Hepatocyte (in vitro differentiated cells): Measurements from ENCODE around the gene SFT2D1. TPM values are rescaled to one million over a fixed set of nuclear protein-coding genes. Genes with fewer than 3 reads are reported as not detected.

Experiments used
- DNase-seq: peaks from one replicate; pipeline ENCODE4 v3.0.0-alpha.2; 2016; ENCODE audit warnings: low spot score
- H2AFZ ChIP-seq: fragments of 200-600 bp; sonication (generic); 2 replicates; pipeline ENCODE4 v1.6.0; 2016; ENCODE audit warnings: antibody characterized with exemption, mild to moderate bottlenecking
- H3K27ac ChIP-seq: fragments of 200-600 bp; sonication (generic); 2 replicates; pipeline ENCODE4 v1.5.1; 2016; ENCODE audit warnings: mild to moderate bottlenecking
- H3K27me3 ChIP-seq: fragments of 200-600 bp; sonication (generic); 2 replicates; pipeline ENCODE4 v1.6.1; 2016
- H3K36me3 ChIP-seq: fragments of 200-600 bp; sonication (generic); replicated peaks from 2 replicates; pipeline ENCODE4 v1.5.1; 2016; ENCODE audit warnings: low read depth; ENCODE audit not compliant: insufficient read depth
- H3K4me1 ChIP-seq: fragments of 200-600 bp; sonication (generic); 2 replicates; pipeline ENCODE4 v1.5.1; 2016; ENCODE audit warnings: mild to moderate bottlenecking, moderate library complexity; ENCODE audit not compliant: insufficient read depth
- H3K4me2 ChIP-seq: fragments of 200-600 bp; sonication (generic); 2 replicates; pipeline ENCODE4 v1.6.0; 2016
- H3K4me3 ChIP-seq: fragments of 200-600 bp; sonication (generic); 2 replicates; pipeline ENCODE4 v1.5.1; 2016; ENCODE audit warnings: mild to moderate bottlenecking
- H3K79me2 ChIP-seq: fragments of 200-600 bp; sonication (generic); 2 replicates; pipeline ENCODE4 v1.6.0; 2017; ENCODE audit warnings: mild to moderate bottlenecking
- H3K9me2 ChIP-seq: fragments of 200-600 bp; sonication (generic); replicated peaks from 2 replicates; pipeline ENCODE4 v1.6.0; 2017; ENCODE audit warnings: mild to moderate bottlenecking; ENCODE audit not compliant: insufficient read depth
- H3K9me3 ChIP-seq: fragments of 200-600 bp; sonication (generic); 2 replicates; pipeline ENCODE4 v1.5.1; 2016; ENCODE audit warnings: low read depth, mild to moderate bottlenecking
- H4K20me1 ChIP-seq: fragments of 200-600 bp; sonication (generic); 2 replicates; pipeline ENCODE4 v1.6.0; 2016; ENCODE audit warnings: mild to moderate bottlenecking; ENCODE audit not compliant: insufficient read depth, poor library complexity, severe bottlenecking
- EZH2 ChIP-seq: fragments of 200-600 bp; sonication (generic); IDR thresholded peaks from 2 replicates; pipeline ENCODE4 v1.6.1; 2016; ENCODE audit warnings: antibody characterized with exemption, mild to moderate bottlenecking, borderline replicate concordance
- EZH2phosphoT487 ChIP-seq: fragments of 200-600 bp; sonication (generic); IDR thresholded peaks from one replicate; pipeline ENCODE4 v1.6.1; 2018; ENCODE audit warnings: antibody characterized with exemption, mild to moderate bottlenecking, low read depth, moderate library complexity; ENCODE audit not compliant: unreplicated experiment, severe bottlenecking
- WGBS: methylation state at CpG from one replicate; pipeline ENCODE4 v1.1.6; 2016; ENCODE audit warnings: low lambda C conversion rate; ENCODE audit errors: missing lambda C conversion rate; 5-methylcytosine and 5-hydroxymethylcytosine counted together
- polyA plus RNA-seq: library from polyadenylated mRNA; unstranded; fragments of >200 nt; fragmentation: Nextera tagmentation; extraction: Ambion mirVana; gene quantifications from 2 replicates; pipeline ENCODE4 v1.2.1, GENCODE V29; 2016
- total RNA-seq: library from RNA; depleted of rRNA; stranded (reverse); fragments of >200 nt; gene quantifications from 2 replicates; pipeline ENCODE4 v1.2.3, GENCODE V29; 2014
- TF ChIP-seq, protein P1 (sequence below): fragments of 200-600 bp; sonication (generic); IDR thresholded peaks from 2 replicates; pipeline ENCODE4 v1.5.1; 2016; ENCODE audit warnings: antibody characterized with exemption, mild to moderate bottlenecking; ENCODE audit not compliant: poor library complexity

The SFT2D1 gene
- total and polyA plus RNA-seq, 2 experiments from 2014 or later: 51.6 to 83.0 TPM

GRCh38 chr6:166360243-166361076, 18.1 kb upstream of the SFT2D1 start:
- no peak overlapping the region for H3K27ac ChIP-seq

GRCh38 chr6:166355552-166355951, 13.2 kb upstream of the SFT2D1 start:
- TF ChIP-seq, protein P1, sequence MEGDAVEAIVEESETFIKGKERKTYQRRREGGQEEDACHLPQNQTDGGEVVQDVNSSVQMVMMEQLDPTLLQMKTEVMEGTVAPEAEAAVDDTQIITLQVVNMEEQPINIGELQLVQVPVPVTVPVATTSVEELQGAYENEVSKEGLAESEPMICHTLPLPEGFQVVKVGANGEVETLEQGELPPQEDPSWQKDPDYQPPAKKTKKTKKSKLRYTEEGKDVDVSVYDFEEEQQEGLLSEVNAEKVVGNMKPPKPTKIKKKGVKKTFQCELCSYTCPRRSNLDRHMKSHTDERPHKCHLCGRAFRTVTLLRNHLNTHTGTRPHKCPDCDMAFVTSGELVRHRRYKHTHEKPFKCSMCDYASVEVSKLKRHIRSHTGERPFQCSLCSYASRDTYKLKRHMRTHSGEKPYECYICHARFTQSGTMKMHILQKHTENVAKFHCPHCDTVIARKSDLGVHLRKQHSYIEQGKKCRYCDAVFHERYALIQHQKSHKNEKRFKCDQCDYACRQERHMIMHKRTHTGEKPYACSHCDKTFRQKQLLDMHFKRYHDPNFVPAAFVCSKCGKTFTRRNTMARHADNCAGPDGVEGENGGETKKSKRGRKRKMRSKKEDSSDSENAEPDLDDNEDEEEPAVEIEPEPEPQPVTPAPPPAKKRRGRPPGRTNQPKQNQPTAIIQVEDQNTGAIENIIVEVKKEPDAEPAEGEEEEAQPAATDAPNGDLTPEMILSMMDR: no peak
- TF ChIP-seq EZH2phosphoT487: no peak
- TF ChIP-seq EZH2: no peak
- H2AFZ ChIP-seq: no peak overlapping the region
- WGBS: 86% methylated on average over 5 of the region's 5 CpGs

More at GRCh38 chr6:166360243-166361076, 18.1 kb upstream of the SFT2D1 start:
- no peaks in the 10 kb centered on the region for H3K9me2 ChIP-seq
- H3K4me3 ChIP-seq: no peak overlapping the region
- no peak for DNase-seq
- TF ChIP-seq EZH2 (no peak), EZH2phosphoT487 (no peak)
- TF ChIP-seq, protein P1: no peak
- H3K79me2 ChIP-seq: no peaks in the 10 kb centered on the region
- H2AFZ ChIP-seq: no peak overlapping the region
- H4K20me1 ChIP-seq: no peaks in the 10 kb centered on the region
- no peaks in the 10 kb centered on the region for H3K27me3 ChIP-seq
- H3K9me3 ChIP-seq: no peaks in the 10 kb centered on the region
- 80% methylated on average over 8 of the region's 8 CpGs for WGBS
- H3K4me2 ChIP-seq: no peak overlapping the region
- no peaks in the 10 kb centered on the region for H3K36me3 ChIP-seq
- no peaks in the 10 kb centered on the region for H3K4me1 ChIP-seq

DNA sequence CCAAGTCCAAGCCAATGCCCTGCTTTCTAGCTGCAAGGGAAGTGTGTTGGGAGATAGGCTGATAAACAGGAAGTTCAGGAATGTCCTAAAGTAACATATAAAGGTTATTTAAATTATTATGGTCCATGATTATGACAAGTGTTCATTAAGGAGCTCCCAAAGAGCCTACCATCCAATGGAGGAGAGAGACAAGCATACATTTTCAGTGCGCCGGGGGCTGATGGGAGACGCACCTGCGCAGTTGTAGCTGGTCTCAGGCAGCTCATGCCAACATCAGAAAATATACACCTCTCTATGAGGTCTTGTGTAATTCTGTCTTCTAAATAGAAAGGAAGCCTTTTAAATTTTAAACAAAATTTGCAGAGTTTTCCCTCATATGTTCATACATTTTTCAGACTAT, 12.6 kb upstream of the SFT2D1 start:
- 97% methylated on average over 4 of the region's 4 CpGs for WGBS
- no peak overlapping the region for H3K4me2 ChIP-seq
- no peak overlapping the region for H3K27ac ChIP-seq
- H3K4me3 ChIP-seq: no peak overlapping the region
- H2AFZ ChIP-seq: no peak overlapping the region
- no peak for DNase-seq
- no peaks in the 10 kb centered on the region for H3K27me3 ChIP-seq
- no peaks in the 10 kb centered on the region for H3K9me3 ChIP-seq
- no peaks in the 10 kb centered on the region for H3K36me3 ChIP-seq
- H3K9me2 ChIP-seq: no peaks in the 10 kb centered on the region
- H3K4me1 ChIP-seq: no peaks in the 10 kb centered on the region
- no peaks in the 10 kb centered on the region for H3K79me2 ChIP-seq
- TF ChIP-seq, protein P1: no peak
- TF ChIP-seq EZH2phosphoT487: no peak
- TF ChIP-seq EZH2: no peak
- H4K20me1 ChIP-seq: no peaks in the 10 kb centered on the region

More at GRCh38 chr6:166355552-166355951, 13.2 kb upstream of the SFT2D1 start:
- Histone ChIP-seq H3K9me2 (no peaks in the 10 kb centered on the region), H3K4me2 (no peak overlapping the region), H3K9me3 (no peaks in the 10 kb centered on the region), H4K20me1 (no peaks in the 10 kb centered on the region), H3K27ac (no peak overlapping the region), H3K27me3 (no peaks in the 10 kb centered on the region), H3K4me1 (no peaks in the 10 kb centered on the region), H3K79me2 (no peaks in the 10 kb centered on the region), H3K4me3 (no peak overlapping the region), H3K36me3 (no peaks in the 10 kb centered on the region)
- no peak for DNase-seq
